Neural progenitor cell (in vitro differentiated cells): ENCODE data around the gene MED12L.

Experiments used
- EZH2 ChIP-seq: fragments of 200-600 bp; sonication (generic); IDR thresholded peaks from 2 replicates; pipeline ENCODE4 v1.6.1; 2017; ENCODE audit warnings: antibody characterized with exemption, mild to moderate bottlenecking, moderate library complexity
- EZH2phosphoT487 ChIP-seq: fragments of 200-600 bp; sonication (generic); IDR thresholded peaks from 2 replicates; pipeline ENCODE4 v1.6.1; 2017; ENCODE audit warnings: antibody characterized with exemption
- TF ChIP-seq, protein P1 (sequence below): fragments of 200-600 bp; sonication (generic); IDR thresholded peaks from 2 replicates; pipeline ENCODE4 v1.5.1; 2017; ENCODE audit warnings: antibody characterized with exemption, mild to moderate bottlenecking

GRCh38 chr3:151377768-151378385, 292.4 kb downstream of the MED12L start:
- TF ChIP-seq EZH2 (no peak), EZH2phosphoT487 (no peak)
- TF ChIP-seq, protein P1, sequence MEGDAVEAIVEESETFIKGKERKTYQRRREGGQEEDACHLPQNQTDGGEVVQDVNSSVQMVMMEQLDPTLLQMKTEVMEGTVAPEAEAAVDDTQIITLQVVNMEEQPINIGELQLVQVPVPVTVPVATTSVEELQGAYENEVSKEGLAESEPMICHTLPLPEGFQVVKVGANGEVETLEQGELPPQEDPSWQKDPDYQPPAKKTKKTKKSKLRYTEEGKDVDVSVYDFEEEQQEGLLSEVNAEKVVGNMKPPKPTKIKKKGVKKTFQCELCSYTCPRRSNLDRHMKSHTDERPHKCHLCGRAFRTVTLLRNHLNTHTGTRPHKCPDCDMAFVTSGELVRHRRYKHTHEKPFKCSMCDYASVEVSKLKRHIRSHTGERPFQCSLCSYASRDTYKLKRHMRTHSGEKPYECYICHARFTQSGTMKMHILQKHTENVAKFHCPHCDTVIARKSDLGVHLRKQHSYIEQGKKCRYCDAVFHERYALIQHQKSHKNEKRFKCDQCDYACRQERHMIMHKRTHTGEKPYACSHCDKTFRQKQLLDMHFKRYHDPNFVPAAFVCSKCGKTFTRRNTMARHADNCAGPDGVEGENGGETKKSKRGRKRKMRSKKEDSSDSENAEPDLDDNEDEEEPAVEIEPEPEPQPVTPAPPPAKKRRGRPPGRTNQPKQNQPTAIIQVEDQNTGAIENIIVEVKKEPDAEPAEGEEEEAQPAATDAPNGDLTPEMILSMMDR = no peak
